ENCODE results near the gene POU4F2. TPM values are rescaled to one million over a fixed set of nuclear protein-coding genes. Genes with fewer than 3 reads are reported as not detected.
A peak's percentile ranks its signal among the peaks of the same experiment; 100 is the strongest.

The POU4F2 gene
- total RNA-seq, 1 experiment from 2014 or later, result not detected

DNA sequence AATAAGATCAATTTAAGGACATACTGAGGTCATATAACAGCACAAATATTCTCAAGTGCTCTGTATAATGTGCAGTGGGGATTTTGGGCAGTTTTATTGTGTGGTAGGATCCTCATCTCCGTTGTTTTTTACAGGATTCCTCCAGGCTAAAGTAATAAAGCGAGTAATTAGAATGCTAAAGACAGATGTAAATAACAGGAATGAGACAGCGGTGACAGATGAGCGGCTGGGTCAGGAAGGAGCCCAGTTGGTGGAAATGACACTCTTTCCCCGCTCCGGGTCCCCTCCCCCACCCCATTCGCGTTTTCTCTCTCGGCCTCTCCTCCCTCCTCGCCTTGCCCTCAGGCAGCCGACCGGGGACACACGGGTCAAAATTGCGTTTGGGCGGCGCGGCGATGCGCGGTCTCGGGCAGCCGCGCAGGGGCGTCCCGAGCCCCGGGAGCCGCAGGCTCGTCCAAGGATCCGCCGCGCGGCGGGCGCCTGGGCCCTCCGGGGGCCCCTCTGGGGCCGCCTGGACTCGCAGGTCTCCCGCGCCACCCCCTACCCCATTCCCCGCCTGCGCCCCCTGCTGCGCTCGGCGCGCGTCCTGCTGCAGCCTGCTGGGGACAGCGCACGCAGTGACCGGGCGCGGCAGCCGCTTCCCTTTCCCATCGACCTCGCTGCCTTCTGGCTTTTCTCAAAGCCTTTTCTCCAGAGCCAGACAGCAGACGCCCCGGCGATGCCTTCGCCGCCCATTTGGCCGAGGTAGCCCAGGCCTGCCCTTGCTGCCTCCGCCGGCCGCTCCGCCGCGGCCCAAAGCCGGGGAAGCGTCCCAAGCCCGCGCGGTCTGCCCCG is 16.2 kb downstream of the POU4F2 start:
- no peak overlapping the region for H3K23ac ChIP-seq (ENCODE audit: insufficient read length, low read depth, low read length)
- Mint-ChIP-seq H3K9me3 (peaks cover 0 to 4% of the 10 kb centered on the region in 2 experiments; a peak in 2 of 5 replicates), H3K27ac (no peak overlapping the region), H3K36me3 (ENCODE audit: insufficient read depth in 1 of 3, low read depth in 3 of 3) (peaks cover 0 to 2% (median 0%) of the 10 kb centered on the region in 3 experiments; a peak in 1 of 7 replicates), H3K4me1 (peaks cover 11 to 14% of the 10 kb centered on the region in 2 experiments), H3K4me3 (peak overlapping the region; percentile 53 to 77), H3K27me3 (ENCODE audit: low read depth) (peaks cover 97% of the 10 kb centered on the region)
- H4K91ac ChIP-seq (ENCODE audit: insufficient read length, low read depth, low read length), result no peak overlapping the region
- H2BK120ac ChIP-seq (ENCODE audit: low read depth, low read length, poor library complexity, severe bottlenecking), result no peak overlapping the region
- H2BK20ac ChIP-seq (ENCODE audit: low read depth, low read length, poor library complexity, severe bottlenecking), result no peak overlapping the region
- H2AFZ ChIP-seq (ENCODE audit: low read length), result no peak overlapping the region
- H3K14ac ChIP-seq (ENCODE audit: insufficient read depth, low read length), result no peak overlapping the region
- H3K18ac ChIP-seq (ENCODE audit: insufficient read length, low read depth, low read length), result no peak overlapping the region
- H2BK15ac ChIP-seq (ENCODE audit: low read depth, low read length), result no peak overlapping the region
- no peak overlapping the region for H3K56ac ChIP-seq (ENCODE audit: insufficient read length, low read depth, low read length)
- H3K79me2 ChIP-seq (ENCODE audit: insufficient read depth, low read length), result no peaks in the 10 kb centered on the region
- peaks cover 4% of the 10 kb centered on the region for H3K23me2 ChIP-seq (ENCODE audit: insufficient read length, low read depth, low read length, poor library complexity, severe bottlenecking)
- no peak overlapping the region for H3T11ph ChIP-seq (ENCODE audit: low read length)
- DNase-seq, result peak; percentile 71
- no peak overlapping the region for H3K27ac ChIP-seq (ENCODE audit: insufficient read length, low read depth, low read length)
- TF ChIP-seq, protein P1, sequence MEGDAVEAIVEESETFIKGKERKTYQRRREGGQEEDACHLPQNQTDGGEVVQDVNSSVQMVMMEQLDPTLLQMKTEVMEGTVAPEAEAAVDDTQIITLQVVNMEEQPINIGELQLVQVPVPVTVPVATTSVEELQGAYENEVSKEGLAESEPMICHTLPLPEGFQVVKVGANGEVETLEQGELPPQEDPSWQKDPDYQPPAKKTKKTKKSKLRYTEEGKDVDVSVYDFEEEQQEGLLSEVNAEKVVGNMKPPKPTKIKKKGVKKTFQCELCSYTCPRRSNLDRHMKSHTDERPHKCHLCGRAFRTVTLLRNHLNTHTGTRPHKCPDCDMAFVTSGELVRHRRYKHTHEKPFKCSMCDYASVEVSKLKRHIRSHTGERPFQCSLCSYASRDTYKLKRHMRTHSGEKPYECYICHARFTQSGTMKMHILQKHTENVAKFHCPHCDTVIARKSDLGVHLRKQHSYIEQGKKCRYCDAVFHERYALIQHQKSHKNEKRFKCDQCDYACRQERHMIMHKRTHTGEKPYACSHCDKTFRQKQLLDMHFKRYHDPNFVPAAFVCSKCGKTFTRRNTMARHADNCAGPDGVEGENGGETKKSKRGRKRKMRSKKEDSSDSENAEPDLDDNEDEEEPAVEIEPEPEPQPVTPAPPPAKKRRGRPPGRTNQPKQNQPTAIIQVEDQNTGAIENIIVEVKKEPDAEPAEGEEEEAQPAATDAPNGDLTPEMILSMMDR (conservative IDR thresholded peaks at IDR 0.05), result no peak; the same call in 2 of the 3 replicates
- H3K79me1 ChIP-seq (ENCODE audit: insufficient read depth, low read depth, low read length, poor library complexity, severe bottlenecking), result no peaks in the 10 kb centered on the region
- H2BK5ac ChIP-seq (ENCODE audit: insufficient read length, low read length), result no peak overlapping the region
- H3K9ac ChIP-seq (ENCODE audit: extremely low read depth, insufficient read length, low read length), result no peak overlapping the region
- no peaks in the 10 kb centered on the region for H3K4me1 ChIP-seq (ENCODE audit: insufficient read depth, low read length)
- H3K4ac ChIP-seq (ENCODE audit: low read depth, low read length), result no peak overlapping the region
- H3K27me3 ChIP-seq (ENCODE audit: insufficient read depth, low read length), result peaks cover 66% of the 10 kb centered on the region
- no peak overlapping the region for H4K5ac ChIP-seq (ENCODE audit: insufficient read length, low read depth, low read length)
- no peak overlapping the region for H2AK5ac ChIP-seq (ENCODE audit: insufficient read length, low read length)
- WGBS (ENCODE audit: extremely low coverage, insufficient read length, low lambda C conversion rate), result no CpG with 5 or more reads among the region's 72 CpGs
- no peaks in the 10 kb centered on the region for H4K20me1 ChIP-seq (ENCODE audit: control insufficient read depth, insufficient read depth, insufficient read length)
- no peaks in the 10 kb centered on the region for H3K9me3 ChIP-seq (ENCODE audit: control insufficient read depth, low read depth, low read length)
- no peak overlapping the region for H2BK12ac ChIP-seq (ENCODE audit: insufficient read length, low read depth, low read length)
- no peak overlapping the region for H4K8ac ChIP-seq (replicated peaks; ENCODE audit: insufficient read length, low read depth, low read length)
- peak overlapping the region; percentile 83 for H3K4me2 ChIP-seq (ENCODE audit: insufficient read depth, insufficient read length, low read length)
